Brain microvascular endothelial cell (primary cell): ENCODE measurements around the gene ZCCHC17.
A peak's percentile ranks its signal among the peaks of the same experiment; 100 is the strongest.
"Not testable (repeated sequence)": the region's sequence is repeated elsewhere in the genome, so short reads cannot be mapped to it uniquely, and the experiment has no call there.

Experiments
- DNase-seq: peaks from one replicate; pipeline ENCODE4 v3.0.0-alpha.2; 2020
- H3K27ac ChIP-seq: fragments of 250-450 bp; sonication (Bioruptor Pico); 2 replicates; pipeline ENCODE4 v1.5.1; 2020; ENCODE audit warnings: mild to moderate bottlenecking, moderate library complexity
- H3K27me3 ChIP-seq: fragments of 250-450 bp; sonication (Bioruptor Pico); replicated peaks from 2 replicates; pipeline ENCODE4 v1.5.1; 2020; ENCODE audit warnings: mild to moderate bottlenecking
- H3K36me3 ChIP-seq: fragments of 250-450 bp; sonication (Bioruptor Pico); replicated peaks from 2 replicates; pipeline ENCODE4 v1.5.1; 2020; ENCODE audit warnings: mild to moderate bottlenecking
- H3K4me3 ChIP-seq: 2 replicates; pipeline ENCODE4 v1.5.1; 2011; ENCODE audit warnings: low read depth, mild to moderate bottlenecking, control low read depth, low read length, moderate library complexity
- CTCF ChIP-seq: IDR thresholded peaks from 2 replicates; pipeline ENCODE4 v1.5.1; 2011; ENCODE audit warnings: low read depth, mild to moderate bottlenecking, moderate library complexity, low read length, control low read depth, inconsistent platforms; ENCODE audit errors: missing control alignments
- in situ Hi-C: cut with HindIII; loops from 2 replicates; pipeline ENCODE4 v1.10.0; 2017; ENCODE audit warnings: low sequenced_read_pairs, low pct_ligation_motif_present

ZCCHC17 gene

GRCh38 chr1:31272369-31272768 is 24.5 kb upstream of the ZCCHC17 start:
- Histone ChIP-seq H3K36me3 (peaks cover 37% of the 10 kb centered on the region), H3K27me3 (no peaks in the 10 kb centered on the region), H3K4me3 (no peak overlapping the region), H3K27ac (no peak overlapping the region)
- in situ Hi-C loops, result no loop called here
- DNase-seq, result no peak
- TF ChIP-seq CTCF, result no peak

DNA sequence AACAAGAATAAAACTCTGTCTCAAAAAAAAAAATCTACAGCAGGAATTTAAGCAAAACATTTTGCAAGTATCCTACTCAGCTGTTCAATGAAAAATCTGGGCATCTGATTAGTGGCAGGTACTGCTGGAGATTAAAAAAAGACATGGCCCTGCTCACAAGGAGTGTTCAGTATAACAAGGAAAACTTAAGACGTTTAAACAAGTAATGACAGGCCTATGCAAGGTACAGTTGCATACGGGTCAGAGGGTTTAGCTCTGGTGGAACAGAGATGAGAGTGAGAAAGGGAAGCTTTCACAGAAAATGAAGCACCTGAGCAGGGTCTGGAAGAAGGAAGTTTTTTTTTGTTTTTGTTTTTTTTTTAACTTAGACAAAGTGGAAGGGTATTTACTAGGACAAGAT is 23.2 kb upstream of the ZCCHC17 start:
- no peak for DNase-seq
- no peak overlapping the region for H3K27ac ChIP-seq
- in situ Hi-C loops, result no loop called here
- TF ChIP-seq CTCF, result no peak
- no peaks in the 10 kb centered on the region for H3K27me3 ChIP-seq
- H3K4me3 ChIP-seq, result no peak overlapping the region
- peaks cover 33% of the 10 kb centered on the region for H3K36me3 ChIP-seq

DNA sequence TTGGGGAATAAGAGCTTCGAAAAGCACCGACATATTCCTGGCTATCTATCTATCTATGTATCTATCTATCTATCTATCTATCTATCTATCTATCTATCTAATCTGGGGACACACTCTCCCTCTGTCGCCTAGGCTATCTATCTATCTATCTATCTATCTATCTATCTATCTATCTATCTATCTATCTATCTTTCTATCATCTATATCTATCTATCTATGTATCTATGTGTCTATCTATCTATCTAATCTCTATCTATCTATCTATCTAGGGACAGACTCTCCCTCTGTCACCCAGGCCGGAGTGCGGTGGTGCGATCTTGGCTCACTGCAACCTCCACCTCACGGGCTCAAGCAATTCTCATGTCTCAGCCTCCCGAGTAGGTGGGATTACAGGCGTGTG is 14.4 kb upstream of the ZCCHC17 start:
- H3K36me3 ChIP-seq, result peaks cover 67% of the 10 kb centered on the region
- DNase-seq, H3K4me3 ChIP-seq, H3K27ac ChIP-seq, in situ Hi-C loops, H3K27me3 ChIP-seq: not testable (repeated sequence)

DNA sequence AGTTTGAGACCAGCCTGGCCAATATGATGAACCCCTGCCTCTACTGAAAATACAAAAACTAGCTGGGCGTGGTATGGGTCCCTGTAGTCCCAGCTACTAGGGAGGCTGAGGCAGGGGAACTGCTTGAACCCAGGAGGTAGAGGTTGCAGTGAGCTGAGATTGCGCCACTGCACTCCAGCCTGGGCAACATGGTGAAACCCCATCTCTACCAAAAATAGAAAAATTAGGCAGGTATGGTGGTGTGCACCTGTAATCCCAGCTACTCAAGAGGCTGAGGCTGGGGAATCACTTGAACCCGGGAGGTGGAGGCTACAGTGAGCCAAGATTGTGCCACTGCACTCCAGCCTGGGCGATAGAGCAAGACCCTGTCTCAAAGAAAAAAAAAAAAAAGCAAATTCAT is 9.0 kb upstream of the ZCCHC17 start:
- DNase-seq, H3K27ac ChIP-seq, in situ Hi-C loops, H3K4me3 ChIP-seq, H3K27me3 ChIP-seq: not testable (repeated sequence)
- H3K36me3 ChIP-seq, result peaks cover 66% of the 10 kb centered on the region

DNA sequence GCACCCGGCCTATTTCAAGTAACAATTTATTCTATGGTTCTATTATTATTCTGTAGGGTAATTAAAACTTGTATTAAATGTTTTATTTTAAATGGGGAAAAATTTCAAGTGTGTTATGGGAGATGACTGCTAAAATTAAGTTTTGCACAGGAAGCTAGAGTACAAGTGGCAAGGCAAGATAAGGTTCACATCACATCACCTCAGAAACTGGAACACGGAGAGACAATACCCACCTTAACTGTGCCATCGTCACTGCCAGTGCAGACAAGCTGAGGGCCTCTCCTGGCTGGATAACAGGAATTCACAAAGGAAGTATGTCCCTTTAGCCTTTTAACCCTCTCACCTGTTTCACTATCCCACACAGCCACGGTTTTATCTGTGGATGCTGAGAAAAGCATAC is 7.8 kb upstream of the ZCCHC17 start:
- peaks cover 66% of the 10 kb centered on the region for H3K36me3 ChIP-seq
- no peaks in the 10 kb centered on the region for H3K27me3 ChIP-seq
- no peak overlapping the region for H3K27ac ChIP-seq
- TF ChIP-seq CTCF, result no peak
- DNase-seq, result no peak
- H3K4me3 ChIP-seq, result no peak overlapping the region
- in situ Hi-C loops, result no loop called here

DNA sequence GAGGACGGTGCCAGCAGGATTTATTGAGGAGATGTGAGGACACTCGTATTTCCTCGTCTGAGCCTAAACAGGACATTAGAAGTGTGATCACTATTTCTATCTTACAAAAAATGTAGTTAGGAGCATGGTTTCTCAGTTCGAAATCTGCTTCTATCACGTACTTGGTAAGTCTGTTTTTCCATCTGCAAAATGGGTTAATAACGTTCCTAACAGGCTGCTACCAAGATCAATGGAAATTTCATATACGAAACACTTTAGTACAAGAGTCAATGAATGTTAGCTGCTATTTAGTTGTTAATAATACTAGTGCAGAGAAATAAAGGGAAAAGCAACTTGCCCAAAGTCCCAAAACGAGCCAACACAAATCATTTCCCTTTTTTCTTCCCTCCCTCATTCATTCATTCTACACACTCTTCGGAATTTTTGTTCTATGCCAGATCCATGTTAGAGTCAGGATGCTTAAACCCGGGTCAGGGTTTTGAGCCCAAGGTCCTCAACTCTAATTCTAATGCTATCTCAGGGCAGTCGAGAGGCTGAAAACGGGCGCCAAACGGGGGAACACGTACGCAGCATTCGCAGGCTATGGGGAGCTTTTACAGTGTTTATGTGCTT is 852 bp upstream of the ZCCHC17 start:
- Histone ChIP-seq H3K27me3 (no peaks in the 10 kb centered on the region), H3K36me3 (peaks cover 22% of the 10 kb centered on the region), H3K27ac (peak overlapping the region; percentile 75), H3K4me3 (peak overlapping the region; percentile 92)
- DNase-seq, result no peak
- in situ Hi-C loops, result no loop called here
- TF ChIP-seq CTCF, result no peak
